ENCODE results near the gene HLTF.

HLTF gene

GRCh38 chr3:149089395-149089794 is 3.1 kb upstream of the HLTF start:
- intact Hi-C loops (cut with DNase I): loop anchor here (5.0 kb wide), 2 partner anchors 43 to 97 kb away; partner anchors contain the start of gene GYG1
- DNase-seq: no peak

- intact Hi-C loops (cut with DNase I): loop anchor here (5.0 kb wide), 2 partner anchors 45 to 95 kb away; partner anchors contain the start of gene GYG1
- peak in 1 of 10 donors; percentile 72 for DNase-seq
Observed at GRCh38 chr3:149087208-149087607, 875 bp upstream of the HLTF start.

GRCh38 chr3:149085828-149086231 is 503 bp downstream of the HLTF start:
- intact Hi-C loops (cut with DNase I): loop anchor here (5.0 kb wide), 2 partner anchors 46 to 94 kb away; partner anchors contain the start of gene GYG1
- peak in 2 of 10 donors; percentile 32 to 76 for DNase-seq

GRCh38 chr3:149081772-149082171 is 4.6 kb downstream of the HLTF start:
- DNase-seq: no peak
- intact Hi-C loops (cut with DNase I): no loop called here

- intact Hi-C loops (cut with DNase I): no loop called here
- DNase-seq: no peak
Observed at GRCh38 chr3:149080699-149081091, 5.6 kb downstream of the HLTF start.

- intact Hi-C loops (cut with DNase I): no loop called here
- no peak for DNase-seq
Observed at GRCh38 chr3:149080011-149080698, 6.2 kb downstream of the HLTF start.

GRCh38 chr3:149077628-149078027 is 8.7 kb downstream of the HLTF start:
- no peak for DNase-seq
- intact Hi-C loops (cut with DNase I): no loop called here

GRCh38 chr3:149067883-149068282 is 18.4 kb downstream of the HLTF start:
- intact Hi-C loops (cut with DNase I): no loop called here
- DNase-seq: no peak

- DNase-seq: no peak
- intact Hi-C loops (cut with DNase I): no loop called here
Observed at GRCh38 chr3:149061776-149062175, 24.6 kb downstream of the HLTF start.

- DNase-seq: no peak
- intact Hi-C loops (cut with DNase I): no loop called here
Observed at GRCh38 chr3:149058602-149059001, 27.7 kb downstream of the HLTF start.

GRCh38 chr3:149058198-149058597 is 28.1 kb downstream of the HLTF start:
- intact Hi-C loops (cut with DNase I): no loop called here
- no peak for DNase-seq

GRCh38 chr3:149055575-149055974 is 30.8 kb downstream of the HLTF start:
- intact Hi-C loops (cut with DNase I): no loop called here
- no peak for DNase-seq

GRCh38 chr3:149044339-149045083 is 41.8 kb downstream of the HLTF start:
- no peak for DNase-seq
- intact Hi-C loops (cut with DNase I): no loop called here

GRCh38 chr3:149042789-149043386 is 43.4 kb downstream of the HLTF start:
- no peak for DNase-seq
- intact Hi-C loops (cut with DNase I): no loop called here

- intact Hi-C loops (cut with DNase I): no loop called here
- no peak for DNase-seq
Observed at GRCh38 chr3:149038322-149038721, 48.0 kb downstream of the HLTF start.

GRCh38 chr3:149037684-149038083 is 48.6 kb downstream of the HLTF start:
- DNase-seq: no peak
- intact Hi-C loops (cut with DNase I): no loop called here

GRCh38 chr3:149031096-149031495 is 55.2 kb downstream of the HLTF start:
- no peak for DNase-seq
- intact Hi-C loops (cut with DNase I): no loop called here

- intact Hi-C loops (cut with DNase I): no loop called here
- no peak for DNase-seq
Observed at GRCh38 chr3:149026718-149027117, 59.6 kb downstream of the HLTF start.

GRCh38 chr3:149023951-149024350 is 62.4 kb downstream of the HLTF start:
- DNase-seq: no peak
- intact Hi-C loops (cut with DNase I): no loop called here

GRCh38 chr3:149021830-149022229 is 64.5 kb downstream of the HLTF start:
- no peak for DNase-seq
- intact Hi-C loops (cut with DNase I): no loop called here

GRCh38 chr3:149020839-149021252 is 65.5 kb downstream of the HLTF start:
- DNase-seq: no peak
- intact Hi-C loops (cut with DNase I): no loop called here
